GM21786 (cell line): Measurements from ENCODE around the gene MCTP1.

Experiments
- ATAC-seq: cut with Tn5 transposase; IDR thresholded peaks from one replicate; pipeline ENCODE4 v1.9.1; 2021; ENCODE audit not compliant: unreplicated experiment

Gene MCTP1

DNA sequence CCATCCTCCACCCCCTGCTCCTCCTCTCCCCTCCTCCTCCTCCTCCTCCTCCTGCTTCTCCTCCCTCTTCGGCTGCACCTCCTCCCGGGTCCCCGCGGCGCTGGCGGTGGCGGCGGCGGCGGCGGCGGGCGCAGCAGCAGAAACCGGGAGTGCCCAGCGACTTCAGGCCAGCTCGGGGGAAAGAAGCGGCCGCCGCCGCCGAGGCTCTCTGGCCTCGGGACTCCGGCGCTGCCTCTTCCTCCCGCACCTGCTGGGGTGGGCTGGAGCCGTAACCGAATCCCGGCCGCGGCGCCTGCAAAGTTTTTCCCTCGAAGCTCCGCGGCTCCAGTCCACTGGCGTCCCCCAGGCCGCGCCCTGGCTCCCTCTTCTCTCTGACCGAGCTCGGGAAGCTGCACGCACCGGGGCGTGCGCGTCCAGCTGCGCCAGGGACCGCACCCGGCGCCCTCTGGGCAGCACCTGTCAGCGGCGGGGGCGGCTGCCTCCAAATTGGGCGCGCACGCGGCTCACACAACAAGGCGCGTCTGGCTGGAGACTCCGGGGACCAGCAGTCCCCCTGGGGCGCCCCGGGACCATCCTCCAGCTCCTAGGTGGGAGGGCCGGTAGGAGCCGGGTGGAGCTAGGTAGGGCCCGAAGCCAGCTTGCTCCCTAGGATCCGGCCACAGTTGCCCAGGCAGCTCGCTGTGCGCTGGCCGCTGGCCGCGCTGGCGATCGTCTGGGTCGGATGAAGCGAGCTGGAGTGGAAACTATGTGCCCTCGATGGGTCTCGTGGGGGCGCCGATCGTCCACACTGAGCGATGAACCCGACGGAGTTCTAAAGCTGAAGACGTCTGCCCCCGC, at the start of gene MCTP1:
MCTP1 (minus strand) TSS at position 523 of the 837 bp plus-strand sequence.
- peak; percentile 32 for ATAC-seq

DNA sequence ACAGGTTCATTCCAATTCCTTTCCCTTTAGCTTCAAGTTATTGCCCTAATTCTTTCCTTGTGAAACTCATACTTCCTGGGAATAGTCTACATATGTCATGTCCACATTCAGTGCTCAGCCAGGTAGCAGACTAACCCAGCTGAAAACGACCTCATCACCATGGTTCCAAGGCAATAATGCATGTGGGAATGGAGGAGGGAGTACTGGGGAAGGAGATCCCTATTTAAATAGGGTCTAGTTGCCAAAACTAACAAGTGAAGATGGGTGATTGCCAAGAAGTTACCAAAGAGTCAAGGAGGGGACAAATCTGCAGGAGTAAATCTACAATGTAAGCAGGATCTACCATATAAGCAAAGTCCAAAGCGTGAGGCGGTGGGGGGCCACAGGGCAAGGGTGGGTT, 47.3 kb upstream of the MCTP1 start:
- ATAC-seq: no peak

- ATAC-seq: no peak
Measured at GRCh38 chr5:95331358-95331757, 46.5 kb upstream of the MCTP1 start.

DNA sequence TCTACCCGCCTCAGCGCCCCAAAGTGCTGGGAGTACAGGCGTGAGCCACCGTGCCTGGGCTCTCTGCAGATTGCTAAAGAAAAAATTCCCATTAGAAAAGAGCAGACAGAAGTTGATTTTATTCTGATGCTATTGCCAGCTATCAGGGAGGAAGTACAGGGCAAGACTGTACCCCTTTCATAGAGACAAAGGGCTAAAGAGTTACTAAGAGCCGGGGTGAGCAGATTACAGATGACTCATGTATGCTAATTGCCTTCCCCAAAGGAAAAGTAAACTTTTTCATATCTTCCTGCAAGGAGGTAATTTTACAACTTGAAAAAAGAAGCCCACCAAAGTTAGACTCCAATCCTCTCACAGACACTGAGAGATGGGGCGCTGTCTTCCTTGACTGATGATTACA, 42.3 kb upstream of the MCTP1 start:
- ATAC-seq: no peak

- ATAC-seq: no peak
Measured at GRCh38 chr5:95317687-95318086, 32.8 kb upstream of the MCTP1 start.

GRCh38 chr5:95317085-95317484, 32.2 kb upstream of the MCTP1 start:
- ATAC-seq: no peak

DNA sequence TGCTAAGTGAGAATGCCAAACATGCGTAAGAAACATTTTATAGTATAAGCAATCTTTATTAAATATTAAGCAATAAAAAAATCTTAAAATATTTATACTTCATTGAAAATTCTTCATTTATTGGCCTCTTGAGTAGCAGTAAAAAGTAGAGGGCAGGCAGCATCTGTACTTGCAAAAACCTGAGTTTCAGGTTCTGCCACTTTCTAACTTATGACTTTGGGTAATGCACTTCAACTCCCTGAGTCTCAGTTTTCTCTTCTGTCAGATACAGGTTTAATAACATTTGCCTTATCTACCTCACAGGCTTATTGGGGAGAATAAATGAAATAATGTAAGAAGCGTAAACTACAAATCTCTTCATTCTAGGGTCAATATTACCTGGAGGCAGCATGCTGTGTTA, 19.8 kb upstream of the MCTP1 start:
- ATAC-seq: no peak

DNA sequence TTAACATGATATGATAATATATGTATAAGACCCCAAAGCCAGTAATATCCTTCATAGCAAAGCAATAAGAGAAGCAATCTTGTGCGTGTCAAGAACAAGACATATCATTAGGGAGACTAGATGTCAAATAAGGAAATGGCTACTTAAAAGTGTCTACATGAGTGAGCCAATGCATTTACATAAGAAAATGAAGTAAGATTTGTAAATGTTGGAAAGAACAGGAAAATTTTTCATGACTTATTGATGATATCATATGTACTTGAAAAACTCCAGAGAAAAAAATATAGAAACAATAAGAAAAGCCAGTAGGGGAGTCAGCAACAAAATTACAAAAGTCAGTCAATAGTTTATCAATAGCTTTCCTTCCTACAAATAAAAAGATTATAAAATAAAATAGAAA, 13.8 kb upstream of the MCTP1 start:
- no peak for ATAC-seq

GRCh38 chr5:95296291-95296690, 11.4 kb upstream of the MCTP1 start:
- ATAC-seq: no peak

GRCh38 chr5:95285409-95285755, 488 bp upstream of the MCTP1 start:
- ATAC-seq: no peak

DNA sequence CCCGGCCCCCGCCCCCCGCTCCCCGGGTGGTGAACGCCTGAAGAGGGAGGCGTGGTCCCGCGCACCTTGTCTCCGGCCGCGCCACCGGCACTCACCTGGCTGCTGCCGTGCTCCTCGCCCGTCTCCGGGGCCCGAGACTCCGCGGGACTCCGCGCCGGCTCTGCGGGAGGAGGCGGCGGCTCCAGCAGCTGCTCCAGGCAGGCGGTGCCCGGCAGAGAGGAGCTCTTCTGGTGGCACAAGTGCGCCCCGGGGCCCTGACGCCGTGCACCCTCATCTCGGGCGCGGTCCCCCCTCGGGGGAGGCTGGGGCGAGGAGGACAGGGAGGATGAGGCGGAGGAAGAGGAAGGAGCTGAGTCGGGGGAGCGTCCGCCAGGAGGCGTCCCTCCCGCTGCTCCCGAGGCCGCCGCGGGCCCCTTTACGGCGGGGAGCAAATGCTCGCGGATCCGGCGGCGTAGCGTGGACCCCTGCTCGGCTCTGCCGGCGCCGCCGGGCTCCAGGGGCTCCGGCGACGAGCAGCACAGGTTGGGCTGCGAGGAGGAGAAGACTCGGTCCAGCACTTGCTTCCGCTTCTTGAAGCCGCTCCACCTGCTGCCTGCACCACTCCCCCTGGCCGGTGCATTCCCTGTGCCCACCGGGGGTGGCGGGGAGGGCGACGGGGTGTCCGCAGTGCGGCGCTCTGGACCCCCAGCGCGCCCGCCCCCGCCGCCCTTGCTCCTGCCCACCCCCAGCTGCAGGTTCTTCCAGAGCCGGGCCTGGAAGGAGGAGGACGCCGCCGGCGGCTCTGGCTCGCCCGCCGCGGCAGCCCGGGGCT, 928 bp downstream of the MCTP1 start:
- ATAC-seq: peak; percentile 56

GRCh38 chr5:95283022-95283615, 1.8 kb downstream of the MCTP1 start:
- no peak for ATAC-seq

GRCh38 chr5:95281226-95281625, 3.7 kb downstream of the MCTP1 start:
- ATAC-seq: no peak

DNA sequence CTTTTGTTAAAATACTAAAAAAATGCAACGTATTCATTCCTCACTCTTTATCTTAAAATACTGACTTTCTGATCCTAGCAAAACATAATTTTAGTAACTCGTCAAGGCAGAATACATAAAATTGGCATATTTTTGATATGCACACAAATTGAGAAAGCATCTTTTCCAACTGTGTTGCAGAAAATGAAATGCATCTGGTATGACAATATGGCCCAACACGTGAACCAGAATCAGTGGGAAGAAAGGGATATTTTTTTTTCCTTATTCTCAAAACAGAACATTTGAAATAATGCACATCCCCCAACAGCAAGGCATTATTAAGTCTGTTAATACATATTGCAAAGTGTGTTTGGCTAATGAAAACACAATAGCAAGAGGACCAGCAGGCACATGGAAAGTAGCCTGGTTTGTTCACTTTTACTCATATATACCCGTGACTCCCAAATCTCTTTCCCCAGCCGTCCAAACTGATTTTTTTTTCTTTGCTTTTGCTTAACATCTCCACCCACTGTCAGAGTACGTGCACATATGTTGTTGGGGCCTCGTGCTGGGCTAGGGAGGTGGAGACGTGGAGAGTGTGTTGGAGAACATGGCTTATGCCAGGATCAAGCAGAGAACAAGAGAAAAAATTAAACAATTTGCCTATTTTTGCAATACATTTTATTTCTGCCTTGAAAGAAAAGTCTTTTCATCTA, 4.3 kb downstream of the MCTP1 start:
- ATAC-seq: no peak

DNA sequence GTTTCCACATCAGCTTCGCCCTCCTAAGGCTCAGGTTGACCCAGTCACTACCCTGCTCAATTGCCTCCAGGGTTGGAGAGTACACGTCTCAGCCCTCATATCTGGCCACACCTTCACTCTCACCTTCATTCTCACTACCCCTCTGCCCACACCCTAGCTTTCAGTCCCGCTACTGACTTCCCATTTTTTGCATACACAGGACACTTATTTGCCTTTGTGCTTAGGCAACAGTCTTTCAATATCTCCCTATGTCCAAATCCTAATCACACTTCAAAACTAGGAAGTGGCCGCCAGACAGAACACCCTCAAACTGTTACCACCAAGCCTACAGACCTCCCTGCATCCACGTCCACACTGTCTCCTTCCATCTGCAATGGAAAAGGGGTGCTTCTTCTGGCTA, 10.9 kb downstream of the MCTP1 start:
- no peak for ATAC-seq

GRCh38 chr5:95272316-95272929, 12.5 kb downstream of the MCTP1 start:
- ATAC-seq: no peak

- no peak for ATAC-seq
Measured at GRCh38 chr5:95262933-95263660, 21.8 kb downstream of the MCTP1 start.

DNA sequence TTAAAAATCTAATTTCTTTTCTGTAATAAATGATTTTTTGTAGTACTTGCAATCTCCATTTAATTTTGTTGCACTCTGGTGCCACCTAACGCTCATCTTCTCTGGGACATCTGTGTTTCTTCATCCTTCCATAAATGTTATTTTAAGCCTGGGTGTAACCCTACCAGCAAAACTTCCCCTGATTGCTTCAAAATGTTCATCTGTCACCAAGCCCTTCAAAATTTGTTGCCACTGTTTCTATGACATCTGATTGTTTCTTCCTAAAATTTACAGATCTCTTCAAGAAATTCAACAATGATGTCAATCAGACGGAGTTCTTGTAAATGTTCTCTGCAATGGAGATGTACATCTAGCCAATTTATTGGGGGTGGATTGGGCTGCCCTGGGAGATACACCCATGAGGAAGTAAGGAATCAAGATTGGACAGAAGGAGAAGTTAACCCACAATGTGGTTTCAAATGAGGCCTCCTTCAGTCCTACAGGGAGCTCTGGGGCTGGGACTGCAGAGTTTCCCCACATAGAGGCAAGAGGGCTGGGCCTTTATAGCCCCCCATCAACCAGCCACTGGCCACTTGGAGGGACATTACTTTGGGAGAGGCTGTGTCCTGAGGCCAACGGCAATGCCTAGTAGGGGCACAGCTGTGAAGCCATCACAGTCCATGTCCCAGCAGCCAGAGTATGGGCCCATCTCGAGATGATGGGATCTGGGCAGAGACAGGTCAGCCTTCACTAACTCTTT, 23.3 kb downstream of the MCTP1 start:
- ATAC-seq: no peak

DNA sequence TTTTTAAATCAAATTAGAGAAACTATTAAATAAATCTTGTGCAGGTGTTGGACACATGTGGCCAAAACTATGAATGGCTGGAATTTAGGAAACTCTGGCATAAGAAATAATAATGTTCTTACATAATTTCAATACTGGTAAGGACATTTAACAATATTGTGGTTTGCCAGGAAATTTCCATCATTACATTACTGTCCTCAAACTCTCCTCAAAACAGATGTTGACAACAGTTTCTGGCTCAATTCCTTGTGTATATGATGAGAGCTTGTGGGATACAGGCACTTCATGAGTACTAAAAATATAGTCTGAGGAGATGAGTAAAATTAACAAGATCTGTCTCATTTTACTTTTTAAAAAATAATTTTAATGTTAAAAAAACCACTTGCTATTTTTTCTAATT, 27.9 kb downstream of the MCTP1 start:
- no peak for ATAC-seq

GRCh38 chr5:95256446-95256845, 28.4 kb downstream of the MCTP1 start:
- ATAC-seq: no peak
